Calu3 (cell line): ENCODE data around the gene ACOXL. TPM values are rescaled to one million over a fixed set of nuclear protein-coding genes. Genes with fewer than 3 reads are reported as not detected.

Experiments used
- BruUV-seq: library from RNA; stranded (reverse); fragments of 400-500 nt; replicated peaks from 2 replicates; lab custom pipeline; 2021; lab: Mats Ljungman, UMichigan
- CTCF ChIA-PET: fragments of 300-600 bp; sonication (Branson Sonifier 250); formaldehyde crosslinking; loops from one replicate; lab custom pipeline; 2022; ENCODE audit warnings: antibody characterized with exemption; lab: Charles Lee
- DNase-seq: peaks from one replicate; pipeline ENCODE4 v3.0.0; 2022
- H3K27ac Mint-ChIP-seq: one replicate; pipeline ENCODE4 v1.8.0; 2022; ENCODE audit warnings: mixed read lengths; ENCODE audit not compliant: unreplicated experiment
- H3K27me3 Mint-ChIP-seq: one replicate; pipeline ENCODE4 v1.8.0; 2022; ENCODE audit warnings: mixed read lengths; ENCODE audit not compliant: unreplicated experiment
- H3K36me3 Mint-ChIP-seq: one replicate; pipeline ENCODE4 v1.8.0; 2022; ENCODE audit warnings: mild to moderate bottlenecking, moderate library complexity, mixed read lengths; ENCODE audit not compliant: insufficient read depth, unreplicated experiment
- H3K4me1 Mint-ChIP-seq: one replicate; pipeline ENCODE4 v1.8.0; 2022; ENCODE audit warnings: mild to moderate bottlenecking, low read depth, mixed read lengths; ENCODE audit not compliant: unreplicated experiment
- H3K4me3 Mint-ChIP-seq: one replicate; pipeline ENCODE4 v1.8.0; 2022; ENCODE audit warnings: mild to moderate bottlenecking, low read depth, moderate library complexity, mixed read lengths; ENCODE audit not compliant: unreplicated experiment
- H3K9me3 Mint-ChIP-seq: one replicate; pipeline ENCODE4 v1.8.0; 2022; ENCODE audit warnings: low read depth, mixed read lengths; ENCODE audit not compliant: unreplicated experiment
- CTCF ChIP-seq: fragments of 200-600 bp; IDR thresholded peaks from one replicate; pipeline ENCODE4 v1.8.0; 2022; ENCODE audit warnings: antibody characterized with exemption; ENCODE audit not compliant: unreplicated experiment
- intact Hi-C: fragments of 100-400 bp; cut with micrococcal nuclease; formaldehyde crosslinking; loops from one replicate; pipeline ENCODE4 v1.10.0; 2022; ENCODE audit not compliant: unreplicated experiment
- total RNA-seq: library from RNA; stranded (reverse); gene quantifications from 2 replicates; pipeline ENCODE4 v1.2.3, GENCODE V29; 2022

ACOXL gene
- total RNA-seq, 1 experiment from 2014 or later: 2.7 TPM

GRCh38 chr2:111039628-111040383 is 307.4 kb downstream of the ACOXL start:
- no peak for TF ChIP-seq CTCF
- CTCF ChIA-PET: interaction anchor here (0.6 kb wide), 1 partner anchor 918 kb away, joined by 3 read pairs; no protein-coding TSS in a partner anchor
- no peaks in the 10 kb centered on the region for H3K9me3 Mint-ChIP-seq
- no peaks in the 10 kb centered on the region for H3K36me3 Mint-ChIP-seq
- H3K4me3 Mint-ChIP-seq: no peak overlapping the region
- BruUV-seq: no TSS peak
- intact Hi-C loops: no loop called here
- H3K4me1 Mint-ChIP-seq: peaks cover 2% of the 10 kb centered on the region
- no peak for DNase-seq
- peaks cover 16% of the 10 kb centered on the region for H3K27me3 Mint-ChIP-seq
- H3K27ac Mint-ChIP-seq: no peak overlapping the region

GRCh38 chr2:111041398-111042202 is 309.2 kb downstream of the ACOXL start:
- no peaks in the 10 kb centered on the region for H3K4me1 Mint-ChIP-seq
- H3K4me3 Mint-ChIP-seq: no peak overlapping the region
- CTCF ChIA-PET: no interaction called here
- BruUV-seq: no TSS peak
- H3K27ac Mint-ChIP-seq: no peak overlapping the region
- H3K9me3 Mint-ChIP-seq: peaks cover 3% of the 10 kb centered on the region
- H3K27me3 Mint-ChIP-seq: peaks cover 16% of the 10 kb centered on the region
- DNase-seq: no peak
- intact Hi-C loops: no loop called here
- TF ChIP-seq CTCF: no peak
- H3K36me3 Mint-ChIP-seq: no peaks in the 10 kb centered on the region

- DNase-seq: no peak
- intact Hi-C loops: no loop called here
- H3K27me3 Mint-ChIP-seq: peaks cover 16% of the 10 kb centered on the region
- H3K4me3 Mint-ChIP-seq: no peak overlapping the region
- H3K4me1 Mint-ChIP-seq: no peaks in the 10 kb centered on the region
- no peak overlapping the region for H3K27ac Mint-ChIP-seq
- TF ChIP-seq CTCF: no peak
- CTCF ChIA-PET: no interaction called here
- H3K36me3 Mint-ChIP-seq: no peaks in the 10 kb centered on the region
- peaks cover 3% of the 10 kb centered on the region for H3K9me3 Mint-ChIP-seq
- no TSS peak for BruUV-seq
Observed at GRCh38 chr2:111042261-111042660, 309.9 kb downstream of the ACOXL start.

- no peak for DNase-seq
- Mint-ChIP-seq H3K27me3 (peaks cover 16% of the 10 kb centered on the region), H3K27ac (no peak overlapping the region), H3K4me1 (no peaks in the 10 kb centered on the region), H3K4me3 (no peak overlapping the region), H3K36me3 (no peaks in the 10 kb centered on the region), H3K9me3 (peaks cover 3% of the 10 kb centered on the region)
- no TSS peak for BruUV-seq
- TF ChIP-seq CTCF: no peak
- CTCF ChIA-PET: interaction anchor here (0.6 kb wide), 1 partner anchor 21 kb away, joined by 4 read pairs; no protein-coding TSS in a partner anchor
- intact Hi-C loops: no loop called here
Observed at GRCh38 chr2:111042772-111043771, 310.7 kb downstream of the ACOXL start.
